Panc1 (cell line): ENCODE data around the gene POLRMT. TPM values are rescaled to one million over a fixed set of nuclear protein-coding genes. Genes with fewer than 3 reads are reported as not detected.
"Not testable (repeated sequence)": the region's sequence is repeated elsewhere in the genome, so short reads cannot be mapped to it uniquely, and the experiment has no call there.

ENCODE experiments used
- ATAC-seq: fragments of 200-7000 bp; cut with Tn5 transposase; 2 replicates; pipeline ENCODE4 v1.9.1; 2020; ENCODE audit warnings: mild to moderate bottlenecking, moderate library complexity
- BruUV-seq: library from RNA; stranded (reverse); fragments of 400-500 nt; replicated peaks from 2 replicates; lab custom pipeline; 2021; lab: Mats Ljungman, UMichigan
- CTCF ChIA-PET: fragments of 300-600 bp; sonication (Branson Sonifier 250); formaldehyde crosslinking; loops from one replicate; lab custom pipeline; 2022; ENCODE audit warnings: antibody characterized with exemption; lab: Charles Lee
- POLR2A ChIA-PET: fragments of 300-600 bp; sonication (Branson Sonifier 250); formaldehyde crosslinking; loops from one replicate; lab custom pipeline; 2022; ENCODE audit warnings: antibody characterized with exemption; lab: Charles Lee
- DNase-seq: peaks from one replicate; pipeline ENCODE4 v3.0.0-alpha.2; 2010; ENCODE audit warnings: low read depth, low spot score
- H3K27ac ChIP-seq: 2 replicates; pipeline ENCODE4 v1.5.1; 2011; ENCODE audit warnings: mild to moderate bottlenecking, low read length, inconsistent platforms
- H3K27me3 ChIP-seq: fragments of 200-500 bp; sonication (Bioruptor generic); 2 replicates; pipeline ENCODE4 v1.6.0; 2014; ENCODE audit warnings: low read length, inconsistent platforms; ENCODE audit not compliant: control insufficient read depth, insufficient read depth
- H3K36me3 ChIP-seq: fragments of 200-500 bp; sonication (Bioruptor generic); 2 replicates; pipeline ENCODE4 v1.5.1; 2014; ENCODE audit warnings: inconsistent platforms, mild to moderate bottlenecking, low read length, moderate library complexity; ENCODE audit not compliant: control insufficient read depth, insufficient read depth
- H3K4me1 ChIP-seq: 2 replicates; pipeline ENCODE4 v1.5.1; 2011; ENCODE audit warnings: inconsistent platforms, mild to moderate bottlenecking, low read length, moderate library complexity; ENCODE audit not compliant: control insufficient read depth, insufficient read depth
- H3K4me3 ChIP-seq, 2 experiments: 2 replicates each; pipeline ENCODE4 v1.5.1; 2011 to 2012; ENCODE audit warnings: low read depth in 2 of 2, low read length in 2 of 2, mild to moderate bottlenecking in 2 of 2, inconsistent platforms in 1 of 2, moderate library complexity in 1 of 2
- H3K9me3 ChIP-seq: fragments of 200-500 bp; sonication (Bioruptor generic); 2 replicates; pipeline ENCODE4 v1.5.1; 2014; ENCODE audit warnings: low read depth, mild to moderate bottlenecking, inconsistent platforms, low read length, moderate library complexity; ENCODE audit not compliant: control insufficient read depth, insufficient read depth
- CTCF ChIP-seq: fragments of 450-650 bp; IDR thresholded peaks from 2 replicates; pipeline ENCODE4 v1.5.1; 2017; ENCODE audit warnings: mild to moderate bottlenecking
- POLR2AphosphoS5 ChIP-seq: IDR thresholded peaks from 2 replicates; pipeline ENCODE4 v1.6.1; 2012; ENCODE audit warnings: mild to moderate bottlenecking, low read depth, low read length, moderate library complexity
- REST ChIP-seq, 2 experiments: IDR thresholded peaks; 2 replicates each; pipeline ENCODE4 v1.6.1; 2011 to 2012; ENCODE audit warnings: low read depth in 2 of 2, control low read depth in 1 of 2, low read length in 1 of 2, mild to moderate bottlenecking in 1 of 2, moderate library complexity in 1 of 2; ENCODE audit not compliant: insufficient read depth in 1 of 2
- in situ Hi-C: cut with HindIII; loops from 2 replicates; pipeline ENCODE4 v1.10.0; 2016; ENCODE audit warnings: low sequenced_read_pairs, low pct_unique_long_range_greater_than_20kb
- intact Hi-C: fragments of 100-400 bp; cut with micrococcal nuclease; formaldehyde crosslinking; loops from one replicate; pipeline ENCODE4 v1.10.0; 2022; ENCODE audit not compliant: unreplicated experiment
- total RNA-seq: library from RNA; stranded (reverse); gene quantifications from one replicate; pipeline ENCODE4 v1.2.1, GENCODE V29; 2021; ENCODE audit not compliant: unreplicated experiment

POLRMT gene
- total RNA-seq, 1 experiment from 2014 or later = 56.0 TPM

- H3K36me3 ChIP-seq, ATAC-seq, DNase-seq, BruUV-seq, CTCF ChIA-PET, H3K4me1 ChIP-seq, H3K9me3 ChIP-seq, POLR2A ChIA-PET, H3K4me3 ChIP-seq, H3K27me3 ChIP-seq, H3K27ac ChIP-seq, in situ Hi-C loops, intact Hi-C loops: not testable (repeated sequence)
Observed at GRCh38 chr19:666985-667573, 33.7 kb upstream of the POLRMT start.

GRCh38 chr19:664913-665443, 31.6 kb upstream of the POLRMT start:
- BruUV-seq = no TSS peak

More at GRCh38 chr19:664913-665443, 31.6 kb upstream of the POLRMT start:
- Histone ChIP-seq H3K9me3 (no peaks in the 10 kb centered on the region), H3K27ac (no peak overlapping the region; the same call in 1 of the 2 replicates), H3K36me3 (no peaks in the 10 kb centered on the region; the same call in 1 of the 2 replicates), H3K4me3 (peak overlapping the region in 1 of 2 experiments; percentile 36; a peak in 2 of 4 replicates), H3K27me3 (no peaks in the 10 kb centered on the region), H3K4me1 (no peaks in the 10 kb centered on the region; the same call in 1 of the 2 replicates)
- no peak for DNase-seq
- intact Hi-C loops (no loop called here), in situ Hi-C loops (no loop called here)
- TF ChIP-seq POLR2AphosphoS5 = no peak
- TF ChIP-seq REST (IDR thresholded peaks at IDR 0.05; ENCODE audit: insufficient read depth in 1 of 2, low read depth in 2 of 2, low read length in 1 of 2) = 0 out of 4 replicates have a peak, but pooled peaks of 1 of the 2 experiments have one; percentile 26
- peak; percentile 91 for TF ChIP-seq CTCF
- peak; percentile 57 for ATAC-seq
- CTCF ChIA-PET = interaction anchor here (0.6 to 0.7 kb wide), 4 partner anchors 15 to 750 kb away, joined by 3 to 8 read pairs (median 5); no protein-coding TSS in a partner anchor
- POLR2A ChIA-PET = no interaction called here
